GM12878 (cell line): ENCODE measurements around the gene RAB22A. TPM values are rescaled to one million over a fixed set of nuclear protein-coding genes. Genes with fewer than 3 reads are reported as not detected.

ENCODE experiments used
- ATAC-seq: fragments of 200-7000 bp; cut with Tn5 transposase; 3 replicates; pipeline ENCODE4 v1.9.1; 2020; ENCODE audit warnings: mild to moderate bottlenecking, moderate library complexity
- BruUV-seq: library from RNA; stranded (reverse); fragments of 400-500 nt; replicated peaks from 2 replicates; lab custom pipeline; 2021; lab: Mats Ljungman, UMichigan
- CTCF ChIA-PET: fragments of 300-600 bp; sonication (Branson Sonifier 250); formaldehyde crosslinking; extraction: SDS; loops from one replicate; lab custom pipeline; 2021; ENCODE audit warnings: inconsistent platforms; lab: Yijun Ruan, JAX
- POLR2A ChIA-PET: fragments of 350-600 bp; formaldehyde crosslinking; extraction: SDS; loops from one replicate; lab custom pipeline; 2021; ENCODE audit warnings: inconsistent platforms; lab: Charles Lee
- RAD21 ChIA-PET: fragments of 300-600 bp; sonication (Branson Sonifier 250); formaldehyde crosslinking; loops from one replicate; lab custom pipeline; 2023; ENCODE audit warnings: antibody characterized with exemption; ENCODE audit not compliant: unreplicated experiment; lab: Charles Lee
- SMC1A ChIA-PET: fragments of 300-600 bp; sonication (Branson Sonifier 250); formaldehyde crosslinking; loops from one replicate; lab custom pipeline; 2023; ENCODE audit not compliant: unreplicated experiment, uncharacterized antibody; lab: Charles Lee
- DNase-seq: peaks from one replicate; pipeline ENCODE4 v3.0.0-alpha.2; 2011; ENCODE audit warnings: low read depth, low spot score
- FAIRE-seq: peaks from 3 replicates; lab custom pipeline; 2011; peaks lifted over from hg19 to GRCh38; lab: Jason Lieb, UNC
- H2AFZ ChIP-seq: 2 replicates; pipeline ENCODE4 v1.6.0; 2011; ENCODE audit warnings: low read depth, low read length, control low read depth; ENCODE audit not compliant: control insufficient read depth
- H3K27ac ChIP-seq: 2 replicates; pipeline ENCODE4 v1.5.1; 2011; ENCODE audit warnings: control low read depth; ENCODE audit not compliant: control insufficient read depth, insufficient read depth
- H3K27me3 ChIP-seq, 2 experiments: replicated peaks in 1 of 2; 2 replicates each; pipeline versions ENCODE4 v1.6.0 to v1.6.1; 2011; ENCODE audit warnings: low read length in 1 of 2; ENCODE audit not compliant: control insufficient read depth in 2 of 2, insufficient read depth in 2 of 2
- H3K36me3 ChIP-seq, 2 experiments: 2 replicates each; pipeline ENCODE4 v1.5.1; 2011; ENCODE audit warnings: low read length in 1 of 2; ENCODE audit not compliant: control insufficient read depth in 2 of 2, insufficient read depth in 2 of 2
- H3K4me1 ChIP-seq: 2 replicates; pipeline ENCODE4 v1.6.1; 2011; ENCODE audit warnings: mild to moderate bottlenecking, low read length, moderate library complexity, mixed read lengths; ENCODE audit not compliant: control insufficient read depth, insufficient read depth
- H3K4me2 ChIP-seq: 2 replicates; pipeline ENCODE4 v1.6.0; 2011; ENCODE audit warnings: control low read depth; ENCODE audit not compliant: control insufficient read depth, insufficient read depth
- H3K4me3 ChIP-seq: fragments of 200-600 bp; sonication (generic); 2 replicates; pipeline ENCODE4 v1.5.1; 2016
- H3K79me2 ChIP-seq: 2 replicates; pipeline ENCODE4 v1.6.0; 2011; ENCODE audit warnings: low read length; ENCODE audit not compliant: control insufficient read depth, insufficient read depth
- H3K9ac ChIP-seq: 2 replicates; pipeline ENCODE4 v1.8.0; 2011; ENCODE audit warnings: low read length, control low read depth, mixed read lengths; ENCODE audit not compliant: control insufficient read depth, insufficient read depth
- H3K9me3 ChIP-seq: replicated peaks from 3 replicates; pipeline ENCODE4 v1.5.1; 2011; ENCODE audit warnings: mild to moderate bottlenecking, low read length; ENCODE audit not compliant: control insufficient read depth, insufficient read depth
- H4K20me1 ChIP-seq: 2 replicates; pipeline ENCODE4 v1.6.0; 2011; ENCODE audit not compliant: control insufficient read depth, insufficient read depth
- BACH1 ChIP-seq: fragments of 450-650 bp; IDR thresholded peaks from 2 replicates; pipeline ENCODE4 v1.6.1; 2017; ENCODE audit warnings: mild to moderate bottlenecking, borderline replicate concordance
- GABPA ChIP-seq: IDR thresholded peaks from 2 replicates; pipeline ENCODE4 v1.6.1; 2014; ENCODE audit warnings: antibody characterized with exemption, low read depth, mild to moderate bottlenecking, inconsistent platforms
- GATAD2B ChIP-seq: fragments of 450-650 bp; conservative IDR thresholded peaks from 2 replicates; pipeline ENCODE4 v1.6.1; 2017; ENCODE audit warnings: low read depth, mild to moderate bottlenecking, moderate library complexity
- NFXL1 ChIP-seq: fragments of 450-650 bp; IDR thresholded peaks from 2 replicates; pipeline ENCODE4 v1.6.1; 2017; ENCODE audit warnings: antibody characterized with exemption, mild to moderate bottlenecking, borderline replicate concordance
- PBX3 ChIP-seq: IDR thresholded peaks from 2 replicates; pipeline ENCODE4 v1.6.1; 2011; ENCODE audit warnings: mild to moderate bottlenecking, low read depth, low read length, moderate library complexity; ENCODE audit not compliant: insufficient replicate concordance
- REST ChIP-seq: IDR thresholded peaks from 2 replicates; pipeline ENCODE4 v1.6.1; 2012; ENCODE audit warnings: mild to moderate bottlenecking, low read depth, low read length
- SIN3A ChIP-seq: IDR thresholded peaks from 2 replicates; pipeline ENCODE4 v1.6.1; 2012; ENCODE audit warnings: low read depth, low read length, improper control_type of control experiment
- ZBED1 ChIP-seq: IDR thresholded peaks from 2 replicates; pipeline ENCODE4 v1.6.1; 2016; ENCODE audit warnings: borderline replicate concordance
- ZNF622 ChIP-seq: fragments of 450-650 bp; IDR thresholded peaks from 2 replicates; pipeline ENCODE4 v1.6.1; 2017; ENCODE audit warnings: mild to moderate bottlenecking, inconsistent platforms
- ZNF687 ChIP-seq: fragments of 450-650 bp; IDR thresholded peaks from 2 replicates; pipeline ENCODE4 v1.6.1; 2017; ENCODE audit warnings: mild to moderate bottlenecking, moderate library complexity
- WGBS: methylation state at CpG from one replicate; pipeline ENCODE4 v1.1.6; 2016; ENCODE audit warnings: low lambda C conversion rate; ENCODE audit not compliant: insufficient replicate concordance, insufficient coverage; ENCODE audit errors: missing lambda C conversion rate; 5-methylcytosine and 5-hydroxymethylcytosine counted together
- in situ Hi-C: fragments of 300-500 bp; cut with MboI; formaldehyde crosslinking; loops from 9 replicates; pipeline ENCODE4 v1.14.3; 2018; ENCODE audit warnings: mixed read lengths
- intact Hi-C: fragments of 100-400 bp; cut with micrococcal nuclease; formaldehyde crosslinking; loops from one replicate; pipeline ENCODE4 v1.14.2; 2022; ENCODE audit not compliant: unreplicated experiment
- polyA plus RNA-seq, 11 experiments: library from polyadenylated mRNA; depleted of rRNA in 4 of 11; unstranded in 6 of 11; stranded (reverse) in 5 of 11; fragments of >200 nt; fragmentation: Nextera tagmentation in 4 of 11; fragmentation: Illumina TruSeq in 1 of 11; extraction: Ambion mirVana in 4 of 11; extraction: Trizol in 1 of 11; gene quantifications; 1 replicate in 1 of 11; 2 replicates in 10 of 11; pipeline versions ENCODE4 v1.2.1 to v1.2.3, GENCODE V29; 2011 to 2016; ENCODE audit warnings: inconsistent platforms in 2 of 11, missing spikeins in 2 of 11, low read depth in 1 of 11
- total RNA-seq, 4 experiments: library from RNA; depleted of rRNA in 3 of 4; stranded (reverse); fragments of >200 nt in 3 of 4; fragmentation: Illumina TruSeq in 1 of 4; extraction: Trizol in 1 of 4; gene quantifications; 2 replicates each; pipeline versions ENCODE4 v1.2.1 to v1.2.3, GENCODE V29; 2013 to 2021

RAB22A gene
- total and polyA plus RNA-seq, 10 of the 15 experiments (the other 5 are each of a cell fraction or from before 2014, with no cell fraction given) = 2.7 to 12.0 (median 10.0) TPM

- H4K20me1 ChIP-seq = no peaks in the 10 kb centered on the region
- POLR2A ChIA-PET = no interaction called here
- CTCF ChIA-PET = no interaction called here
- TF ChIP-seq PBX3 (no peak), GATAD2B (no peak), REST (no peak), GABPA (no peak), SIN3A (no peak), NFXL1 (no peak), ZNF622 (no peak), ZBED1 (no peak), ZNF687 (no peak), BACH1 (no peak)
- TF ChIP-seq, all 136 proteins: peak for 0
- no peak overlapping the region for H2AFZ ChIP-seq
- H3K9me3 ChIP-seq = no peaks in the 10 kb centered on the region; the same call in 2 of the 3 replicates
- RAD21 ChIA-PET = no interaction called here
- no peak for FAIRE-seq
- no peaks in the 10 kb centered on the region for H3K36me3 ChIP-seq
- in situ Hi-C loops = no loop called here
- intact Hi-C loops = no loop called here
- H3K4me2 ChIP-seq = no peak overlapping the region
- no peak overlapping the region for H3K9ac ChIP-seq
- DNase-seq = no peak
- no peak for ATAC-seq
- SMC1A ChIA-PET = no interaction called here
- 36% methylated on average over 2 of the region's 2 CpGs for WGBS
- BruUV-seq = no TSS peak
- no peaks in the 10 kb centered on the region for H3K79me2 ChIP-seq
- no peaks in the 10 kb centered on the region for H3K27me3 ChIP-seq
- H3K4me3 ChIP-seq = no peak overlapping the region
- no peak overlapping the region for H3K27ac ChIP-seq
- no peaks in the 10 kb centered on the region for H3K4me1 ChIP-seq
Measured at GRCh38 chr20:58277107-58277506, 32.4 kb upstream of the RAB22A start.
